IPS-20b (cell line): ENCODE data around the gene NFXL1.

Source experiments
- H3K27ac ChIP-seq: one replicate; pipeline ENCODE4 v1.5.1; 2013; ENCODE audit warnings: low read length
- H3K27me3 ChIP-seq: 2 replicates; pipeline ENCODE4 v1.6.1; 2013; ENCODE audit warnings: mild to moderate bottlenecking, low read length, inconsistent platforms; ENCODE audit not compliant: insufficient read depth
- H3K36me3 ChIP-seq: 2 replicates; pipeline ENCODE4 v1.6.1; 2013; ENCODE audit warnings: low read depth, mild to moderate bottlenecking, inconsistent platforms, low read length, moderate library complexity; ENCODE audit not compliant: insufficient read depth
- H3K4me1 ChIP-seq: 2 replicates; pipeline ENCODE4 v1.6.1; 2013; ENCODE audit warnings: mild to moderate bottlenecking, control low read depth, inconsistent platforms, low read length, moderate library complexity; ENCODE audit not compliant: insufficient read depth
- H3K4me3 ChIP-seq: 2 replicates; pipeline ENCODE4 v1.5.1; 2013; ENCODE audit warnings: mild to moderate bottlenecking, low read length, inconsistent platforms
- H3K9ac ChIP-seq: 2 replicates; pipeline ENCODE4 v1.6.1; 2013; ENCODE audit warnings: low read depth, mild to moderate bottlenecking, inconsistent platforms, low read length, moderate library complexity
- H3K9me3 ChIP-seq: 2 replicates; pipeline ENCODE4 v1.6.1; 2013; ENCODE audit warnings: mild to moderate bottlenecking, low read depth, low read length, inconsistent platforms; ENCODE audit not compliant: insufficient read depth

NFXL1 gene

DNA sequence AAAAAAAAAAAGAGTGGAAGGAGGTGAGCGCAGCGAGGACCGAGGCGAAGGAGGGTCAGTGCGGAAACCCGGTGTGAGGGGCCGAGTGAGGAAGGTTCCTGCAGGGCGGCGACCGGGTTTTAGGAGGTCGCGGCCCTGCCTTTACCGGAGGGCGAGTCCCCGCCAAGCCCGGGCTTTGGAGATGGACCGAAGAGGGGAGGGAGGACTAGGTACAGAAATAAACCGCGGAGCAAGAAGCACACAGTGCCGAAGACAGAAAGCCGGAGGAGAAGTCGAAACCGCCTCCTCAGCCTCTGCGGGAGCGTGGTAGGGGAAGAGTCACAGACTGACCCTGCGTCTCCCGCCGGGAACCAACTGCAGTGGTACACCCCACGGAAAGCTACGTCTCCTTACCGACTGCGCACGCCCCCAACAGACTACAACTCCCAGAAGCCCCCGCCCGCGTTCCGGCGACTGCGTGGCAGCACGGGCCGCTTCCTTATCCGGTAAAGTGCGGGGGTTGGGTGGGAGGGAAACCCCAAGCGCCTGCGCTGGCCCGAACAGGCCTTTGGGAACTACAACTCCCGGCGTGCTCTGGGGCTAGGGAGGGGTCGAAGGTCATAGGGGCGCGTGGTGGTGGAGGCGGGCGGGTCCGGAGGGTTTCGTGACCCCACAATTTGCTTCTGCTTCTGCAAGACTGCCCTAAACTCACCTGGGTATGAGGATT is at the start of gene NFXL1:
Gene NFXL1 (minus strand): TSS at position 364 of the 706 bp plus-strand sequence. CDS start 380 bp downstream, outside the sequence.
- H3K9me3 ChIP-seq = no peaks in the 10 kb centered on the region
- peak within 1 kb of the TSS; percentile 96 for H3K4me3 ChIP-seq
- H3K27me3 ChIP-seq = 0 out of 2 replicates have a peak, but pooled peaks cover 8% of the 10 kb centered on the region
- peak within 1 kb of the TSS; percentile 86 for H3K9ac ChIP-seq
- peak within 1 kb of the TSS; percentile 30 for H3K27ac ChIP-seq
- peaks cover 25% of the 10 kb centered on the region for H3K36me3 ChIP-seq
- H3K4me1 ChIP-seq = peaks cover 7% of the 10 kb centered on the region; the same call in 1 of the 2 replicates

- no peak overlapping the region for H3K9ac ChIP-seq
- H3K27ac ChIP-seq = no peak overlapping the region
- H3K27me3 ChIP-seq = no peaks in the 10 kb centered on the region
- H3K4me1 ChIP-seq = no peaks in the 10 kb centered on the region
- H3K4me3 ChIP-seq = no peak overlapping the region
- H3K9me3 ChIP-seq = no peaks in the 10 kb centered on the region
- H3K36me3 ChIP-seq = no peaks in the 10 kb centered on the region
Observed at GRCh38 chr4:47954677-47955076, 40.3 kb upstream of the NFXL1 start.

- Histone ChIP-seq H3K4me3 (no peak overlapping the region), H3K9me3 (no peaks in the 10 kb centered on the region), H3K4me1 (no peaks in the 10 kb centered on the region), H3K27ac (no peak overlapping the region), H3K9ac (no peak overlapping the region), H3K36me3 (no peaks in the 10 kb centered on the region), H3K27me3 (no peaks in the 10 kb centered on the region)
Observed at GRCh38 chr4:47954245-47954644, 39.9 kb upstream of the NFXL1 start.

- Histone ChIP-seq H3K9ac (no peak overlapping the region), H3K27me3 (no peaks in the 10 kb centered on the region), H3K4me3 (no peak overlapping the region), H3K4me1 (no peaks in the 10 kb centered on the region), H3K9me3 (no peaks in the 10 kb centered on the region), H3K36me3 (no peaks in the 10 kb centered on the region), H3K27ac (no peak overlapping the region)
Observed at GRCh38 chr4:47945930-47946726, 31.7 kb upstream of the NFXL1 start.

DNA sequence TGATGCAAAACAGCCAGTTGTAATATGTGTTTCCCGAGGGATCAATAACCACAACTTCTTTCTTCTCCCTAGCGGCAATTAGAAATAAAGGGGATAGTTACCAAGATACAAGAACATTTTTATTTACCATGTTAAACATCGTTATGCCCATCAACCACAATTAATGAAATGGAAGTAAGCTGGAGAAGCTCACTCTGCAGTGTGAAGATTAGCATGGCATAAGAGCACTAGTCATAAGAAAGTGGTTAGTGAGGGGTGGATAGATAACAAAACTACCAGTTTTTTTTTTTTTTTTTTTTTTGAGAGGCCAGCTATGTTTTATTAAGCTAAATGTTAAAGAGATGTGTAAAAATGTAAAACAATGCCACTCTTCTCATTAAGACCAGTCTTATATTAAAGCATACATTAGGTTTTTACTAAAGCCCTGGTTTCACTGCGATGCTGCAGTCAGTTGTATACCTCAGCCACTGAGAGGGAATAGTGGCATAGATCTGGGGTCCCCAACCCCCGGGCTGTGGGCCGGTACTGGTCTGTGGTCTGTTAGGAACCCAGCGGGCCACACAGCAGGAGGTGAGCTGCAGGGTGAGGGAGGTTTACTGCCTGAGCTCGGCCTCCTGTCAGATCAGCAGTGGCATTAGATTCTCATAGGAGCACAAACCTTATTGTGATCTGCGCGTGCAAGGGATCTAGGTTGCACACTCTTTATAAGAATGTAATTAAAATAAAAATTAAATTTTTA is 27.9 kb upstream of the NFXL1 start:
- Histone ChIP-seq H3K27ac (no peak overlapping the region), H3K9me3 (no peaks in the 10 kb centered on the region), H3K27me3 (no peaks in the 10 kb centered on the region), H3K4me3 (no peak overlapping the region), H3K4me1 (no peaks in the 10 kb centered on the region), H3K36me3 (no peaks in the 10 kb centered on the region), H3K9ac (no peak overlapping the region)

DNA sequence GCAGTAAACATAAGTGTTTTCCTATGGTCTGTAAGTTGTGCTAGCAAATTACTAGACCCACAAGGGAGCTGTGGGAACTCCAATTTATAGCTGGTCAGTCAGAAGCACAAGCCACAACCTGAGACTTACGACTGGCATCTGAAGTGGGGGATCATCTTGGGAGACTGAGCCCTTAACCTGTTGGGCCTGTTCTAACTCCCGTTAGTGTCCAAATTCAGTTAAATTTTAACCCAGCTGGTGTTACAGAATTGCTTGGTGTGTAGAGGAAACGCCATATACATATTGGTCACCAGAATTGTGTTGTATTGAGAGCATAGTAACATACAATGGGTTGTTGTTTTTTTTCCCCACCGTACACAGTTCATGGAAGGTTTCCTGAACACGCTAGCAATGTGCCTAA is 25.1 kb upstream of the NFXL1 start:
- Histone ChIP-seq H3K4me3 (no peak overlapping the region), H3K36me3 (no peaks in the 10 kb centered on the region), H3K27ac (no peak overlapping the region), H3K9ac (no peak overlapping the region), H3K9me3 (no peaks in the 10 kb centered on the region), H3K4me1 (no peaks in the 10 kb centered on the region), H3K27me3 (no peaks in the 10 kb centered on the region)

DNA sequence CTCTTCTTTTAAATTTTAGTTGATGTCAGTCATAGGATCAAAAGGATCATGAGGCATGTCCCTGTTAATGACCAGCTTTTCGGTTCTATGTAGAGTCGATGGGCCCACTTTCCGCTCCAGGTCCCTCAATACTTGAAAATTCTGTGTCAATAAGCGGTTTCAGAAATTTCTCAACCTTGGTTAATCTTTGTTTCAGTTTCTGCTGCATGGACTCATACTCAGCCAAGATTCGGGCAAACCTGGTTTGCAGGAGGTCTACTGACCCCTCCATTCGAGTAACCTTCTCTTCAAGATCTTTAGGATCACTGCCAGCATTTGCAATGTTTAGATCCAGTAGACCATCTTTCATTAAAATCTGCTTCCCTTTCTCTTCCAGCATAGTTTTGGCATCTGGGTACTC is 22.0 kb upstream of the NFXL1 start:
- no peaks in the 10 kb centered on the region for H3K4me1 ChIP-seq
- H3K4me3 ChIP-seq = no peak overlapping the region
- H3K27ac ChIP-seq = no peak overlapping the region
- H3K27me3 ChIP-seq = no peaks in the 10 kb centered on the region
- no peak overlapping the region for H3K9ac ChIP-seq
- H3K9me3 ChIP-seq = no peaks in the 10 kb centered on the region
- no peaks in the 10 kb centered on the region for H3K36me3 ChIP-seq

DNA sequence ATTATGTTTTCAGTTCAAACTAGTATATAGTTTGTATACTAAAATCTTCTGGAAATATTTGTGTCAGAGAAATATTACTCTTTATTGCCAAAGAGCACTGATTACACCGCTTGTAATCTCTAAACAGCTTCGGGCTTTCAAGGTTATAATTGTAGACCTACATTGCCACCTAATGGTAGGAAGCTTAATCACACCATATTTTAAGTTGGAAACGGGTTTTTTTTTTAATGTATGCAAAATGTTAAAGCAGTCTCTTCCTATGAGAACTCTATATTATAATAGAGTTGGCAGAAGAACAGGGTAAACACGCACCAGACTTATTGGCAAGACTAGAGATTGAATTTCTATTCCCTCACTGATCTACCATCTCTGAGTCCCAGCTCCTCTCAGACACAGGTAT is 19.5 kb upstream of the NFXL1 start:
- H3K27me3 ChIP-seq = no peaks in the 10 kb centered on the region
- no peaks in the 10 kb centered on the region for H3K36me3 ChIP-seq
- H3K9ac ChIP-seq = no peak overlapping the region
- H3K4me3 ChIP-seq = no peak overlapping the region
- no peak overlapping the region for H3K27ac ChIP-seq
- H3K9me3 ChIP-seq = no peaks in the 10 kb centered on the region
- no peaks in the 10 kb centered on the region for H3K4me1 ChIP-seq

GRCh38 chr4:47930971-47931804 is 16.8 kb upstream of the NFXL1 start:
- H3K27me3 ChIP-seq = no peaks in the 10 kb centered on the region
- H3K36me3 ChIP-seq = no peaks in the 10 kb centered on the region
- no peaks in the 10 kb centered on the region for H3K9me3 ChIP-seq
- no peak overlapping the region for H3K27ac ChIP-seq
- no peak overlapping the region for H3K4me3 ChIP-seq
- no peaks in the 10 kb centered on the region for H3K4me1 ChIP-seq
- no peak overlapping the region for H3K9ac ChIP-seq

GRCh38 chr4:47929682-47930201 is 15.4 kb upstream of the NFXL1 start:
- no peak overlapping the region for H3K27ac ChIP-seq
- no peak overlapping the region for H3K4me3 ChIP-seq
- H3K36me3 ChIP-seq = no peaks in the 10 kb centered on the region
- H3K9me3 ChIP-seq = no peaks in the 10 kb centered on the region
- H3K27me3 ChIP-seq = no peaks in the 10 kb centered on the region
- H3K4me1 ChIP-seq = no peaks in the 10 kb centered on the region
- no peak overlapping the region for H3K9ac ChIP-seq
